Stimulated activated naive CD8-positive, alpha-beta T cell treated with anti-CD3 and anti-CD28 coated beads, Interleukin-15, amount 100 ng/mL, for 72 hours (primary cell): ENCODE results near the gene ABCG1.
"Not testable (repeated sequence)": the region's sequence is repeated elsewhere in the genome, so short reads cannot be mapped to it uniquely, and the experiment has no call there.

Experiments
- ATAC-seq: fragments of 150-1000 bp; cut with Tn5 transposase; 2 replicates; pipeline ENCODE4 v1.10.0; 2021; ENCODE audit warnings: mild to moderate bottlenecking, moderate library complexity
- DNase-seq, 2 donors: peaks; one replicate each; pipeline ENCODE4 v3.0.0; 2021 to 2022
- H3K27ac Mint-ChIP-seq, 2 donors: one replicate each; pipeline ENCODE4 v1.8.0; 2022; ENCODE audit warnings: mild to moderate bottlenecking in 2 of 2, mixed read lengths in 2 of 2, moderate library complexity in 2 of 2
- H3K27me3 Mint-ChIP-seq: one replicate; pipeline ENCODE4 v1.8.0; 2022; ENCODE audit warnings: mixed read lengths
- H3K4me1 Mint-ChIP-seq: one replicate; pipeline ENCODE4 v1.8.0; 2022; ENCODE audit warnings: mild to moderate bottlenecking, mixed read lengths
- H3K4me3 Mint-ChIP-seq, 2 donors: one replicate each; pipeline ENCODE4 v1.8.0; 2022; ENCODE audit warnings: mild to moderate bottlenecking in 2 of 2, mixed read lengths in 2 of 2, moderate library complexity in 1 of 2
- H3K9me3 Mint-ChIP-seq, 2 donors: one replicate each; pipeline ENCODE4 v1.8.0; 2022; ENCODE audit warnings: mixed read lengths in 2 of 2

Gene ABCG1

DNA sequence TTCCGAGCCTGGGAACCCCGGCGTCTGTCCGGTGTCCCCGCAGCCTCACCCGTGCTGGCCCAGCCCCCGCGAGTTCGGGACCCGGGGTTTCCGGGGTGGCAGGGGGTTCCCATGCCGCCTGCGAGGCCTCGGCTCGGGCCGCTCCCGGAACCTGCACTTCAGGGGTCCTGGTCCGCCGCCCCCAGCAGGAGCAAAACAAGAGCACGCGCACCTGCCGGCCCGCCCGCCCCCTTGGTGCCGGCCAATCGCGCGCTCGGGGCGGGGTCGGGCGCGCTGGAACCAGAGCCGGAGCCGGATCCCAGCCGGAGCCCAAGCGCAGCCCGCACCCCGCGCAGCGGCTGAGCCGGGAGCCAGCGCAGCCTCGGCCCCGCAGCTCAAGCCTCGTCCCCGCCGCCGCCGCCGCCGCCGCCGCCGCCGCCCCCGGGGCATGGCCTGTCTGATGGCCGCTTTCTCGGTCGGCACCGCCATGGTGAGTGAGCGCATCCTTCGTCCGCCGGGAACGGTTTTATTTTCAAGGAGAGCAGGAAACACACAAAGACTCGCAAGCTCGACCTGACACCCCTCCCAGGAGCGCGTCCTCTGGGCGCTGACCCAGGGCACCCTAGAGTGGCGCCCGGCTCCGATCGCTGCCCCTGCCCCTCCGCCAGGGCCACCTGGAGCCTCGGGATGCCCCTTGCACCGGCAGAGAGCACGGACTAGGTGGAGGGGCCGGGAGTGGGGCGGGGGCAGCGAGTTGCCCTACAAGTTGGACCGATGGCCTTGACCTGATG lies at the start of gene ABCG1:
ABCG1 (plus strand) TSS at position 305 of the 770 bp plus-strand sequence; CDS start at position 428, 123 bp downstream.
- peaks cover 5 to 24% of the 10 kb centered on the region in 2 donors for H3K9me3 Mint-ChIP-seq
- no peaks in the 10 kb centered on the region for H3K27me3 Mint-ChIP-seq
- peak; percentile 71 for ATAC-seq
- DNase-seq = peak; percentile 58 to 64
- H3K4me3 Mint-ChIP-seq = peak within 1 kb of the TSS; percentile 85 to 86
- H3K27ac Mint-ChIP-seq = peak within 1 kb of the TSS; percentile 93 to 94
- peaks cover 39% of the 10 kb centered on the region for H3K4me1 Mint-ChIP-seq

GRCh38 chr21:42169758-42170157 lies 49.2 kb upstream of the ABCG1 start:
- H3K27ac Mint-ChIP-seq = no peak overlapping the region
- no peaks in the 10 kb centered on the region for H3K27me3 Mint-ChIP-seq

GRCh38 chr21:42171091-42172053 lies 47.6 kb upstream of the ABCG1 start:
- Mint-ChIP-seq H3K27me3 (no peaks in the 10 kb centered on the region), H3K4me1 (peaks cover 19% of the 10 kb centered on the region), H3K27ac (peak overlapping the region in 1 of 2 donors; percentile 75), H3K4me3 (no peak overlapping the region), H3K9me3 (no peaks in the 10 kb centered on the region)
- no peak for DNase-seq
- no peak for ATAC-seq

More at GRCh38 chr21:42169758-42170157, 49.2 kb upstream of the ABCG1 start:
- Mint-ChIP-seq H3K9me3 (no peaks in the 10 kb centered on the region), H3K4me3 (no peak overlapping the region), H3K4me1 (peaks cover 19% of the 10 kb centered on the region)
- ATAC-seq (no peak), DNase-seq (no peak)

- no peaks in the 10 kb centered on the region for H3K27me3 Mint-ChIP-seq
- H3K9me3 Mint-ChIP-seq = no peaks in the 10 kb centered on the region
- H3K4me1 Mint-ChIP-seq = peaks cover 19% of the 10 kb centered on the region
- no peak for DNase-seq
- ATAC-seq = no peak
- H3K27ac Mint-ChIP-seq = no peak overlapping the region
- H3K4me3 Mint-ChIP-seq = no peak overlapping the region
Measured at GRCh38 chr21:42172596-42173483, 46.1 kb upstream of the ABCG1 start.

GRCh38 chr21:42174173-42174572 lies 44.8 kb upstream of the ABCG1 start:
- Mint-ChIP-seq H3K4me1 (peaks cover 19% of the 10 kb centered on the region), H3K9me3 (no peaks in the 10 kb centered on the region), H3K4me3 (peak overlapping the region in 1 of 2 donors; percentile 43), H3K27ac (peak overlapping the region in 1 of 2 donors; percentile 76), H3K27me3 (no peaks in the 10 kb centered on the region)
- DNase-seq (no peak), ATAC-seq (peak; percentile 48)

DNA sequence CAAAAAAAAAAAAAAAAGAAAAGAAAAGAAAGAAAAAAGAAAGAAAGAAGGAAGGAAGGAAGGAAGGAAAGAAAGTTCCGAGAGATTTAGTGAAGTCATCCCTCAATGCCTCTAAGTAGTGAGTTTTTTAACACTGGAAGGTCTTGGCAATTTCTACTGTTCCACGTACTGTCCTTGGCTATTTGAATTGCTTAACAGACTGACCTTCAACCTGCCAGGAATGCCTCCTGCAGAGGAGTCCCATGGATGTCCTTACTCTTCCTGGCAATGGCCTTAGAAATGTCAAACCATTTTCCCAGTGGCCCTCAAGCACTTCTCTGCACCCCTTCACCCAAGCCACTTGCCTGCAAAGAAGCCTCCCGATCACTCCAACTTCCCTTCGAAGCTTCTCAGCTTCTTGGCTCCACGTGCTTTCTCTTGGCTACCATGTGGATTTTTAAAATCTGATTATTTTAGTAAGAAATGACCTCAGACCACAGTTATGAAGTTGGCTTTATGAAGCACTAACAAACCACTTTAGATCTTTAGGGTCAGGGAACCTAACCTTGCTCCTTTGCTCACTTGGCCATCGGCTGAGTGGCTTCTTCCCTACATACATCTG lies 43.7 kb upstream of the ABCG1 start:
- no peaks in the 10 kb centered on the region for H3K9me3 Mint-ChIP-seq
- no peak overlapping the region for H3K27ac Mint-ChIP-seq
- DNase-seq = no peak
- H3K27me3 Mint-ChIP-seq = no peaks in the 10 kb centered on the region
- H3K4me3 Mint-ChIP-seq = no peak overlapping the region
- peaks cover 13% of the 10 kb centered on the region for H3K4me1 Mint-ChIP-seq
- ATAC-seq = no peak

GRCh38 chr21:42176859-42177258 lies 42.1 kb upstream of the ABCG1 start:
- Mint-ChIP-seq H3K27me3 (no peaks in the 10 kb centered on the region), H3K9me3 (no peaks in the 10 kb centered on the region), H3K4me1 (peaks cover 9% of the 10 kb centered on the region), H3K4me3 (no peak overlapping the region), H3K27ac (no peak overlapping the region)
- ATAC-seq (no peak), DNase-seq (no peak)

GRCh38 chr21:42179316-42179715 lies 39.6 kb upstream of the ABCG1 start:
- ATAC-seq (no peak), DNase-seq (no peak)
- Mint-ChIP-seq H3K27ac (no peak overlapping the region), H3K4me1 (peaks cover under 1% of the 10 kb centered on the region), H3K9me3 (no peaks in the 10 kb centered on the region), H3K27me3 (no peaks in the 10 kb centered on the region), H3K4me3 (no peak overlapping the region)

DNA sequence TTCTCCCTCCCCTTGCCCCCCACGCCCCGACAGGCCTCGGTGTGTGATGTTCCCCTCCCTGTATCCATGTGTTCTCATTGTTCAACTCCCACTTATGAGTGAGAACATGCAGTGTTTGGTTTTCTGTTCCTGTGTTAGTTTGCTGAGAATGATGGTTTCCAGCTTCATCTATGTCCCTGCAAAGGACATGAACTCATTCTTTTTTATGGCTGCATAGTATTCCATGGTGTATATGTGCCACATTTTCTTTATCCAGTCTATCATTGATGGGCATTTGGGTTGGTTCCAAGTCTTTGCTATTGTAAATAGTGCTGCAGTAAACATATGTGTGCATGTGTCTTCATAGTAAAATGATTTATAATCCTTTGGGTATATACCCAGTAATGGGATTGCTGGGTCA lies 38.9 kb upstream of the ABCG1 start:
- not testable (repeated sequence) for ATAC-seq, H3K4me1 Mint-ChIP-seq, H3K27me3 Mint-ChIP-seq, H3K4me3 Mint-ChIP-seq, DNase-seq, H3K27ac Mint-ChIP-seq, H3K9me3 Mint-ChIP-seq

GRCh38 chr21:42182713-42183371 lies 36.1 kb upstream of the ABCG1 start:
- peaks cover 16% of the 10 kb centered on the region in 2 donors for H3K9me3 Mint-ChIP-seq
- H3K27ac Mint-ChIP-seq = peak overlapping the region; percentile 3 to 51
- H3K4me3 Mint-ChIP-seq = no peak overlapping the region
- DNase-seq (no peak), ATAC-seq (no peak)
- H3K27me3 Mint-ChIP-seq = no peaks in the 10 kb centered on the region
- H3K4me1 Mint-ChIP-seq = peaks cover 24% of the 10 kb centered on the region

GRCh38 chr21:42183374-42184266 lies 35.3 kb upstream of the ABCG1 start:
- no peak overlapping the region for H3K27ac Mint-ChIP-seq
- no peaks in the 10 kb centered on the region for H3K27me3 Mint-ChIP-seq
- H3K4me1 Mint-ChIP-seq = peaks cover 32% of the 10 kb centered on the region
- peaks cover 16% of the 10 kb centered on the region in 2 donors for H3K9me3 Mint-ChIP-seq
- no peak for ATAC-seq
- no peak overlapping the region for H3K4me3 Mint-ChIP-seq
- no peak for DNase-seq

- Mint-ChIP-seq H3K9me3 (peaks cover 16% of the 10 kb centered on the region in 2 donors), H3K27ac (peak overlapping the region in 1 of 2 donors; percentile 90), H3K27me3 (no peaks in the 10 kb centered on the region), H3K4me3 (no peak overlapping the region), H3K4me1 (peaks cover 60% of the 10 kb centered on the region)
- DNase-seq = no peak
- ATAC-seq = no peak
Measured at GRCh38 chr21:42186591-42186990, 32.3 kb upstream of the ABCG1 start.

DNA sequence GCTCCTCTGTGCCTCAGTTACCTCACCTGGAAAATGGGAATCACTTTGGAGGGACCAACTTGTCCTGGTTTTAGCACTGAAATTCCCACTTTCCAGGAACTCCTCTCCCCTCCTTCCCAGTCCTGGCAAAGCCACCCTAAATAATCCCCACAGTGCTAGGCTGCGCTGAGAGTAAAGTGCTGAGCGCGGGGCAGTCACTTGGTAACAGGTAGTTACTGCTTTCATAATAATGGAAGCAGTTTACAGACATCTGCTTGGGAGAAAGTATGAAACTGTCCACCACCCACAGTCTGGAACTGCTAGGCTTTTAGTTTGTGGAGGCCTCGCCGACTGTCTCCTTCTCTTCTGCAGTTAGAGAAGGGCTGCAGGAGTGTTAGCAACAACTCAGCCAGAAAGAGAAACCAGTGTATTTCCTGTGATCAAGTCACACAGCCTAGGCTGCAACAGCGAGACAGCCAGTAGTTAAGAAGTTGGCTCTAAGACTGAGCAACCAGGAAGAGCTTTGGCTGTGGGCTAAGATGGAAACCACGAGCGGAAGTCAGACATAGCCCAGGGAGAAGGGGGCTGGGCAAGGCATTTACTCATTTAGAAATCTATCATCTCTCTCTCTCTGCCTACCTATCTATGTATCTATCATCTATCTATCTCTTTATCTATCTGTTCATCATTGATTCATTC lies 30.8 kb upstream of the ABCG1 start:
- Mint-ChIP-seq H3K27me3 (no peaks in the 10 kb centered on the region), H3K27ac (peak overlapping the region; percentile 91 to 97), H3K4me1 (peaks cover 75% of the 10 kb centered on the region), H3K9me3 (peaks cover 16% of the 10 kb centered on the region in 2 donors), H3K4me3 (peak overlapping the region; percentile 43 to 72)
- peak; percentile 72 to 87 for DNase-seq
- peak; percentile 87 for ATAC-seq
